ENCODE results near the gene SLC35A4.

DNA sequence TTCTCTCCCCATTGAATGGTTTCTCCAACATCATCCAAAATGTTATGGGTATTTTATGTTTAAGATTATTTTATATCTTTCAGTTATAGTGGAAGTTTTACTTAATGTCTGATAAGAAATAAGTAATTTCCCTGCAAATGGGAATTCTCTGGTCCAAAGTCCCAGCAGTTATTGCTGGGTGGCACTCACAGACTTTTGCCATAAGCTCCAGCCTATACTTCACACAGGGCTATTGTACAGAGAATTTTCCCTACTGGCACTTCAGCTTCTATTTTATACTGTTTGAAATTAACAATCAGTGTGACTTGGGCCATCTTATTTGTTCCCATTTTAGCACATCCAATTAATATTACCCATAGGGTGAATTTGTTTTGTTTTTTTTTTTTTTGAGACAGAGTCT is 35.5 kb downstream of the SLC35A4 start:
- TF ChIP-seq, protein P1, sequence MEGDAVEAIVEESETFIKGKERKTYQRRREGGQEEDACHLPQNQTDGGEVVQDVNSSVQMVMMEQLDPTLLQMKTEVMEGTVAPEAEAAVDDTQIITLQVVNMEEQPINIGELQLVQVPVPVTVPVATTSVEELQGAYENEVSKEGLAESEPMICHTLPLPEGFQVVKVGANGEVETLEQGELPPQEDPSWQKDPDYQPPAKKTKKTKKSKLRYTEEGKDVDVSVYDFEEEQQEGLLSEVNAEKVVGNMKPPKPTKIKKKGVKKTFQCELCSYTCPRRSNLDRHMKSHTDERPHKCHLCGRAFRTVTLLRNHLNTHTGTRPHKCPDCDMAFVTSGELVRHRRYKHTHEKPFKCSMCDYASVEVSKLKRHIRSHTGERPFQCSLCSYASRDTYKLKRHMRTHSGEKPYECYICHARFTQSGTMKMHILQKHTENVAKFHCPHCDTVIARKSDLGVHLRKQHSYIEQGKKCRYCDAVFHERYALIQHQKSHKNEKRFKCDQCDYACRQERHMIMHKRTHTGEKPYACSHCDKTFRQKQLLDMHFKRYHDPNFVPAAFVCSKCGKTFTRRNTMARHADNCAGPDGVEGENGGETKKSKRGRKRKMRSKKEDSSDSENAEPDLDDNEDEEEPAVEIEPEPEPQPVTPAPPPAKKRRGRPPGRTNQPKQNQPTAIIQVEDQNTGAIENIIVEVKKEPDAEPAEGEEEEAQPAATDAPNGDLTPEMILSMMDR (IDR thresholded peaks at IDR 0.05 in 4 of 5, conservative IDR thresholded peaks at IDR 0.05 in 1 of 5): no peak
- TF ChIP-seq POLR2A (IDR thresholded peaks at IDR 0.05): no peak

Data from gastrocnemius medialis (tissue), 4 donors.